ENCODE measurements around the gene PHGDH.
"Not testable (repeated sequence)": the region's sequence is repeated elsewhere in the genome, so short reads cannot be mapped to it uniquely, and the experiment has no call there.

The PHGDH gene

GRCh38 chr1:119784191-119784781 lies 72.6 kb downstream of the PHGDH start:
- no peaks in the 10 kb centered on the region for H3K4me1 ChIP-seq (ENCODE audit: insufficient read depth, low read length)
- no peaks in the 10 kb centered on the region for H3K9me3 ChIP-seq (ENCODE audit: insufficient read depth, low read depth, low read length)
- no peaks in the 10 kb centered on the region for H3K27me3 ChIP-seq (ENCODE audit: insufficient read depth, low read length)
- no peak overlapping the region for H3K9ac ChIP-seq (ENCODE audit: low read depth, low read length)
- no peak overlapping the region for H3K27ac ChIP-seq (ENCODE audit: low read length)
- H3K4me3 ChIP-seq (ENCODE audit: low read length): no peak overlapping the region
- no peaks in the 10 kb centered on the region for H3K36me3 ChIP-seq (ENCODE audit: insufficient read depth, low read depth, low read length)

GRCh38 chr1:119786046-119786445 lies 74.3 kb downstream of the PHGDH start:
- not testable (repeated sequence) for H3K36me3 ChIP-seq (ENCODE audit: insufficient read depth, low read depth, low read length); H3K4me3 ChIP-seq (ENCODE audit: low read length); H3K27ac ChIP-seq (ENCODE audit: low read length); H3K27me3 ChIP-seq (ENCODE audit: insufficient read depth, low read length); H3K9ac ChIP-seq (ENCODE audit: low read depth, low read length); H3K9me3 ChIP-seq (ENCODE audit: insufficient read depth, low read depth, low read length); H3K4me1 ChIP-seq (ENCODE audit: insufficient read depth, low read length)

GRCh38 chr1:119786473-119787050 lies 74.8 kb downstream of the PHGDH start:
- H3K9me3 ChIP-seq (ENCODE audit: insufficient read depth, low read depth, low read length); H3K36me3 ChIP-seq (ENCODE audit: insufficient read depth, low read depth, low read length); H3K4me3 ChIP-seq (ENCODE audit: low read length); H3K4me1 ChIP-seq (ENCODE audit: insufficient read depth, low read length); H3K27ac ChIP-seq (ENCODE audit: low read length); H3K9ac ChIP-seq (ENCODE audit: low read depth, low read length); H3K27me3 ChIP-seq (ENCODE audit: insufficient read depth, low read length): not testable (repeated sequence)

- Histone ChIP-seq H3K4me1 (ENCODE audit: insufficient read depth, low read length) (no peaks in the 10 kb centered on the region), H3K4me3 (ENCODE audit: low read length) (no peak overlapping the region), H3K9ac (ENCODE audit: low read depth, low read length) (no peak overlapping the region), H3K9me3 (ENCODE audit: insufficient read depth, low read depth, low read length) (no peaks in the 10 kb centered on the region), H3K27ac (ENCODE audit: low read length) (no peak overlapping the region), H3K36me3 (ENCODE audit: insufficient read depth, low read depth, low read length) (no peaks in the 10 kb centered on the region), H3K27me3 (ENCODE audit: insufficient read depth, low read length) (no peaks in the 10 kb centered on the region)
Measured at GRCh38 chr1:119787776-119788175, 76.0 kb downstream of the PHGDH start.

- H3K4me1 ChIP-seq (ENCODE audit: insufficient read depth, low read length): no peaks in the 10 kb centered on the region
- H3K9ac ChIP-seq (ENCODE audit: low read depth, low read length): no peak overlapping the region
- no peaks in the 10 kb centered on the region for H3K9me3 ChIP-seq (ENCODE audit: insufficient read depth, low read depth, low read length)
- no peak overlapping the region for H3K27ac ChIP-seq (ENCODE audit: low read length)
- no peak overlapping the region for H3K4me3 ChIP-seq (ENCODE audit: low read length)
- H3K27me3 ChIP-seq (ENCODE audit: insufficient read depth, low read length): no peaks in the 10 kb centered on the region
- H3K36me3 ChIP-seq (ENCODE audit: insufficient read depth, low read depth, low read length): no peaks in the 10 kb centered on the region
Measured at GRCh38 chr1:119790451-119791198, 78.9 kb downstream of the PHGDH start.

- Histone ChIP-seq H3K27me3 (ENCODE audit: insufficient read depth, low read length) (no peaks in the 10 kb centered on the region), H3K4me1 (ENCODE audit: insufficient read depth, low read length) (no peaks in the 10 kb centered on the region), H3K9ac (ENCODE audit: low read depth, low read length) (no peak overlapping the region), H3K27ac (ENCODE audit: low read length) (no peak overlapping the region), H3K4me3 (ENCODE audit: low read length) (no peak overlapping the region), H3K36me3 (ENCODE audit: insufficient read depth, low read depth, low read length) (no peaks in the 10 kb centered on the region), H3K9me3 (ENCODE audit: insufficient read depth, low read depth, low read length) (no peaks in the 10 kb centered on the region)
Measured at GRCh38 chr1:119791377-119791776, 79.6 kb downstream of the PHGDH start.

All from iPS-20b (cell line).